HepG2 (cell line): ENCODE data around the gene MICAL3. TPM values are rescaled to one million over a fixed set of nuclear protein-coding genes. Genes with fewer than 3 reads are reported as not detected.
A peak's percentile ranks its signal among the peaks of the same experiment; 100 is the strongest.

Experiments
- ATAC-seq: fragments of 200-7000 bp; cut with Tn5 transposase; 3 replicates; pipeline ENCODE4 v1.9.1; 2020; ENCODE audit warnings: mild to moderate bottlenecking, moderate library complexity
- BruUV-seq: library from RNA; stranded (reverse); fragments of 400-500 nt; replicated peaks from 2 replicates; lab custom pipeline; 2021; lab: Mats Ljungman, UMichigan
- CTCF ChIA-PET: fragments of 300-600 bp; formaldehyde crosslinking; extraction: SDS; loops from one replicate; lab custom pipeline; 2021; ENCODE audit warnings: low total read pairs, inconsistent platforms, low intra/inter-chr PET ratio; lab: Yijun Ruan, JAX
- POLR2A ChIA-PET: fragments of 350-600 bp; sonication (Branson Sonifier 250); formaldehyde crosslinking; loops from one replicate; lab custom pipeline; 2020; ENCODE audit warnings: antibody characterized with exemption, inconsistent platforms; lab: Yijun Ruan, JAX
- DNase-seq: peaks from one replicate; pipeline ENCODE4 v3.0.0-alpha.2; 2015; ENCODE audit warnings: low spot score
- FAIRE-seq: peaks from 3 replicates; lab custom pipeline; 2011; peaks lifted over from hg19 to GRCh38; lab: Jason Lieb, UNC
- H2AFZ ChIP-seq: one replicate; pipeline ENCODE4 v1.6.1; 2011; ENCODE audit warnings: low read length, inconsistent platforms
- H3K27ac ChIP-seq: fragments of 300-600 bp; 3 replicates; pipeline ENCODE4 v1.8.0; 2011; ENCODE audit warnings: mixed run types, mild to moderate bottlenecking, mixed read lengths, low read length, inconsistent platforms; ENCODE audit not compliant: insufficient read depth; ENCODE audit errors: extremely low read length
- H3K27me3 ChIP-seq, 2 experiments: fragments of 200-600 bp in 1 of 2; 2 replicates in 1 of 2; 3 replicates in 1 of 2; pipeline versions ENCODE4 v1.6.0 to v1.8.0; 2011; ENCODE audit warnings: low read length in 2 of 2, mild to moderate bottlenecking in 2 of 2, moderate library complexity in 2 of 2, inconsistent platforms in 1 of 2; ENCODE audit not compliant: insufficient read depth in 2 of 2, control insufficient read depth in 1 of 2
- H3K36me3 ChIP-seq, 2 experiments: fragments of 200-600 bp in 1 of 2; replicated peaks in 1 of 2; 2 replicates in 1 of 2; 3 replicates in 1 of 2; pipeline versions ENCODE4 v1.5.1 to v1.8.0; 2011; ENCODE audit warnings: low read length in 2 of 2, inconsistent platforms in 1 of 2; ENCODE audit not compliant: insufficient read depth in 2 of 2, control insufficient read depth in 1 of 2
- H3K4me1 ChIP-seq: 2 replicates; pipeline ENCODE4 v1.5.1; 2012; ENCODE audit warnings: low read length, inconsistent platforms; ENCODE audit not compliant: insufficient read depth
- H3K4me2 ChIP-seq: 2 replicates; pipeline ENCODE4 v1.6.0; 2011; ENCODE audit warnings: low read depth, low read length, inconsistent platforms
- H3K4me3 ChIP-seq, 3 experiments: fragments of 200-600 bp in 1 of 3; sonication (generic), shearing (Covaris generic) in 1 of 3; replicated peaks in 1 of 3; 2 replicates each; pipeline ENCODE4 v1.5.1; 2011 to 2016; ENCODE audit warnings: low read length in 3 of 3, inconsistent platforms in 2 of 3, low read depth in 2 of 3, mild to moderate bottlenecking in 2 of 3, control low read depth in 1 of 3, mixed read lengths in 1 of 3; ENCODE audit not compliant: insufficient read depth in 1 of 3
- H3K79me2 ChIP-seq: one replicate; pipeline ENCODE4 v1.6.1; 2011; ENCODE audit warnings: low read length, inconsistent platforms; ENCODE audit not compliant: insufficient read depth
- H3K9ac ChIP-seq: 2 replicates; pipeline ENCODE4 v1.6.0; 2011; ENCODE audit warnings: mild to moderate bottlenecking, low read depth, low read length, inconsistent platforms; ENCODE audit not compliant: insufficient read depth
- H3K9me3 ChIP-seq: 2 replicates; pipeline ENCODE4 v1.5.1; 2012; ENCODE audit warnings: mild to moderate bottlenecking, low read length
- H4K20me1 ChIP-seq: 2 replicates; pipeline ENCODE4 v1.6.0; 2011; ENCODE audit warnings: inconsistent platforms, mild to moderate bottlenecking, low read length, moderate library complexity; ENCODE audit not compliant: insufficient read depth
- FOXA3 ChIP-seq: IDR thresholded peaks from 2 replicates; pipeline ENCODE4 v1.6.1; 2016; ENCODE audit warnings: missing genetic modification reagents, missing compliant biosample characterization
- HDAC1 ChIP-seq: sonication (generic); formaldehyde crosslinking; IDR thresholded peaks from 2 replicates; pipeline ENCODE4 v1.5.1; 2020; ENCODE audit warnings: mild to moderate bottlenecking, missing genetic modification reagents
- KDM5B ChIP-seq: sonication (generic); formaldehyde crosslinking; IDR thresholded peaks from 2 replicates; pipeline ENCODE4 v1.4.0; 2020; ENCODE audit warnings: missing genetic modification reagents, mild to moderate bottlenecking, borderline replicate concordance
- MED8 ChIP-seq: sonication (generic); formaldehyde crosslinking; IDR thresholded peaks from 2 replicates; pipeline ENCODE4 v1.8.1; 2023; ENCODE audit warnings: mild to moderate bottlenecking, missing genetic modification reagents; ENCODE audit not compliant: insufficient replicate concordance
- NR2C2 ChIP-seq: sonication (generic); formaldehyde crosslinking; IDR thresholded peaks from 2 replicates; pipeline ENCODE4 v1.4.0; 2020; ENCODE audit warnings: missing genetic modification reagents, mild to moderate bottlenecking, moderate library complexity, borderline replicate concordance
- PHF21A ChIP-seq: sonication (generic); formaldehyde crosslinking; IDR thresholded peaks from 2 replicates; pipeline ENCODE4 v1.5.0; 2020; ENCODE audit warnings: mild to moderate bottlenecking, missing genetic modification reagents
- TEAD2 ChIP-seq: sonication (generic); formaldehyde crosslinking; IDR thresholded peaks from 2 replicates; pipeline ENCODE4 v1.9.0; 2021; ENCODE audit warnings: missing genetic modification reagents
- ZFP62 ChIP-seq: sonication (generic); formaldehyde crosslinking; IDR thresholded peaks from 2 replicates; pipeline ENCODE4 v1.4.0; 2020; ENCODE audit warnings: missing genetic modification reagents
- ZNF138 ChIP-seq: sonication (generic); formaldehyde crosslinking; IDR thresholded peaks from 2 replicates; pipeline ENCODE4 v1.5.0; 2020; ENCODE audit warnings: mild to moderate bottlenecking, low read depth, missing genetic modification reagents
- ZNF260 ChIP-seq: sonication (generic); formaldehyde crosslinking; IDR thresholded peaks from 2 replicates; pipeline ENCODE4 v1.4.0; 2020; ENCODE audit warnings: missing genetic modification reagents, low read depth, mild to moderate bottlenecking, borderline replicate concordance
- ZNF367 ChIP-seq: sonication (generic); formaldehyde crosslinking; IDR thresholded peaks from 2 replicates; pipeline ENCODE4 v1.4.0; 2020; ENCODE audit warnings: missing genetic modification reagents, borderline replicate concordance
- ZNF484 ChIP-seq: sonication (generic); formaldehyde crosslinking; IDR thresholded peaks from 2 replicates; pipeline ENCODE4 v1.5.1; 2020; ENCODE audit warnings: mild to moderate bottlenecking, low read depth, missing genetic modification reagents, borderline replicate concordance
- WGBS: methylation state at CpG from one replicate; pipeline ENCODE4 v1.1.6; 2017; ENCODE audit warnings: low lambda C conversion rate; 5-methylcytosine and 5-hydroxymethylcytosine counted together
- in situ Hi-C: cut with HindIII; loops from 2 replicates; pipeline ENCODE4 v1.10.0; 2017; ENCODE audit warnings: low pct_unique_long_range_greater_than_20kb; ENCODE audit not compliant: extremely low pct_ligation_motif_present
- intact Hi-C: fragments of 100-400 bp; cut with micrococcal nuclease; formaldehyde crosslinking; loops from one replicate; pipeline ENCODE4 v1.10.0; 2022; ENCODE audit not compliant: unreplicated experiment
- polyA plus RNA-seq, 8 experiments: library from polyadenylated mRNA; depleted of rRNA in 3 of 8; stranded (reverse) in 7 of 8; unstranded in 1 of 8; fragments of >200 nt; fragmentation: Illumina TruSeq in 4 of 8; extraction: Trizol in 4 of 8; gene quantifications; 2 replicates each; pipeline versions ENCODE4 v1.2.1 to v1.2.3, GENCODE V29; 2011 to 2016; ENCODE audit warnings: low read depth in 4 of 8, missing spikeins in 1 of 8, mixed read lengths in 1 of 8; ENCODE audit not compliant: insufficient read depth in 1 of 8
- total RNA-seq, 5 experiments: library from RNA; depleted of rRNA; stranded (reverse); fragments of >200 nt; fragmentation: Illumina TruSeq; extraction: Trizol; gene quantifications; 2 replicates each; pipeline ENCODE4 v1.2.3, GENCODE V29; 2016; ENCODE audit warnings: low read depth in 1 of 5
- TF ChIP-seq, protein P1 (sequence below): sonication (generic); formaldehyde crosslinking; IDR thresholded peaks from 2 replicates; pipeline ENCODE4 v1.4.0; 2020; ENCODE audit warnings: missing genetic modification reagents
- TF ChIP-seq, protein P2 (sequence below): sonication (generic); formaldehyde crosslinking; IDR thresholded peaks from 2 replicates; pipeline ENCODE4 v1.5.1; 2020; ENCODE audit warnings: mild to moderate bottlenecking, moderate library complexity, missing genetic modification reagents
- TF ChIP-seq, protein P3 (sequence below): sonication (generic); formaldehyde crosslinking; IDR thresholded peaks from 2 replicates; pipeline ENCODE4 v1.5.1; 2020; ENCODE audit warnings: mild to moderate bottlenecking, missing genetic modification reagents, moderate library complexity

MICAL3 gene
- total and polyA plus RNA-seq, 2 of the 13 experiments (the other 11 are each of a cell fraction or from before 2014, with no cell fraction given) = 5.3 to 12.5 TPM

DNA sequence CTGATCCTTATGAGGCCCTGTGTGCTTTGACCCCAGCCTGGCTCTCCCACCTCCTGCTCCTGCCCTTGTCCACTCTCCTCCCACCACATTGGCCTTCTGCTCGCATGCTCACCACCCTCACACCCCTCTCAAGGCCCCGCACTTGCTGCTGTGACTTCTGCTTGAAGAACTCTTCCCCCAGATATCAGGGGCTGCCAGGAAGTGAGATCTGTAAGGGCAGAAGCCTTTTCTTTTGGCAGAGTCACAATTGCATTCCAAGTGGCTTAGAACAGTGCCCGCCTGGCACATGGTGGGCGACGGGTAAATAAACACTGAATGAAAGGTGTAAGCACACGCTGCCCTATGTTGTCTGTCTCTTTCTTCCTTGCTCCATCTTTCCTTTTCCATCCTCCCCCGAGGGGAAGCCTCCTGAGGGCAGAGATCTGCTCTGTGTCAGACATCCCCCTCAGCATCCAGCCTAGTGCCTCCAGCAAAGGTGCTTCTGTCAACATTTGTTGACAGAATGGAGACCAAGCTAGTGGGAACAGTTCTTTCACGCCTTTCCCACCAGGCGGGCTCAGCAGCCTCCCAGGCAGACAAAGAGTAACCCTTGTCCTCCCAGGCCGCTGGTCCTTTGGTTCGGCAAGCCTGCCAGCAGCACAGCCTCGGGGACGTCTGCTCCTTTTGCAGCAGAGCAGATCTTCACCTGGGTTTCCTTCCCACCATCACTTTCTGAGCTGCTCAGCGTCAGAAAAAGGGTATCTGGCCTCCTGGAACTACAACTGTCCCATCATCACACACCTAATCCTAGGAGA is 43.4 kb upstream of the MICAL3 start:
- Histone ChIP-seq H3K4me2 (peak overlapping the region; percentile 73), H3K9ac (0 out of 2 replicates have a peak overlapping the region, but pooled peaks have one; percentile 9), H3K27me3 (no peaks in the 10 kb centered on the region), H3K9me3 (no peaks in the 10 kb centered on the region), H4K20me1 (no peaks in the 10 kb centered on the region), H3K27ac (no peak overlapping the region), H3K4me3 (peak overlapping the region in 2 of 3 experiments; percentile 3 to 45; a peak in 3 of 6 replicates), H2AFZ (peak overlapping the region; percentile 73), H3K79me2 (no peaks in the 10 kb centered on the region), H3K4me1 (peaks cover 74% of the 10 kb centered on the region), H3K36me3 (no peaks in the 10 kb centered on the region)
- no peak for DNase-seq
- intact Hi-C loops = no loop called here
- CTCF ChIA-PET = no interaction called here
- in situ Hi-C loops = no loop called here
- FAIRE-seq = peak; percentile 51
- TSS peak; percentile 82 for BruUV-seq
- peak; percentile 73 for ATAC-seq
- POLR2A ChIA-PET = interaction anchor here (1.5 to 2.2 kb wide), 4 partner anchors 9 to 32 kb away, joined by 3 to 16 read pairs (median 10); partner anchors contain the start of gene PEX26
- 32% methylated on average over 14 of the region's 14 CpGs for WGBS
- TF ChIP-seq, protein P1, sequence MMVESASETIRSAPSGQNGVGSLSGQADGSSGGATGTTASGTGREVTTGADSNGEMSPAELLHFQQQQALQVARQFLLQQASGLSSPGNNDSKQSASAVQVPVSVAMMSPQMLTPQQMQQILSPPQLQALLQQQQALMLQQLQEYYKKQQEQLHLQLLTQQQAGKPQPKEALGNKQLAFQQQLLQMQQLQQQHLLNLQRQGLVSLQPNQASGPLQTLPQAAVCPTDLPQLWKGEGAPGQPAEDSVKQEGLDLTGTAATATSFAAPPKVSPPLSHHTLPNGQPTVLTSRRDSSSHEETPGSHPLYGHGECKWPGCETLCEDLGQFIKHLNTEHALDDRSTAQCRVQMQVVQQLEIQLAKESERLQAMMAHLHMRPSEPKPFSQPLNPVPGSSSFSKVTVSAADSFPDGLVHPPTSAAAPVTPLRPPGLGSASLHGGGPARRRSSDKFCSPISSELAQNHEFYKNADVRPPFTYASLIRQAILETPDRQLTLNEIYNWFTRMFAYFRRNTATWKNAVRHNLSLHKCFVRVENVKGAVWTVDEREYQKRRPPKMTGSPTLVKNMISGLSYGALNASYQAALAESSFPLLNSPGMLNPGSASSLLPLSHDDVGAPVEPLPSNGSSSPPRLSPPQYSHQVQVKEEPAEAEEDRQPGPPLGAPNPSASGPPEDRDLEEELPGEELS (CRISPR knock-in tag) = 0 out of 2 replicates have a peak, but pooled peaks have one; percentile 26
- TF ChIP-seq, protein P2, sequence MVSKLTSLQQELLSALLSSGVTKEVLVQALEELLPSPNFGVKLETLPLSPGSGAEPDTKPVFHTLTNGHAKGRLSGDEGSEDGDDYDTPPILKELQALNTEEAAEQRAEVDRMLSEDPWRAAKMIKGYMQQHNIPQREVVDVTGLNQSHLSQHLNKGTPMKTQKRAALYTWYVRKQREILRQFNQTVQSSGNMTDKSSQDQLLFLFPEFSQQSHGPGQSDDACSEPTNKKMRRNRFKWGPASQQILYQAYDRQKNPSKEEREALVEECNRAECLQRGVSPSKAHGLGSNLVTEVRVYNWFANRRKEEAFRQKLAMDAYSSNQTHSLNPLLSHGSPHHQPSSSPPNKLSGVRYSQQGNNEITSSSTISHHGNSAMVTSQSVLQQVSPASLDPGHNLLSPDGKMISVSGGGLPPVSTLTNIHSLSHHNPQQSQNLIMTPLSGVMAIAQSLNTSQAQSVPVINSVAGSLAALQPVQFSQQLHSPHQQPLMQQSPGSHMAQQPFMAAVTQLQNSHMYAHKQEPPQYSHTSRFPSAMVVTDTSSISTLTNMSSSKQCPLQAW (CRISPR knock-in tag) = peak; percentile 39; the same call in 1 of the 2 replicates
- TF ChIP-seq ZFP62 (CRISPR knock-in tag) = no peak
- TF ChIP-seq ZNF484 (CRISPR knock-in tag) = no peak
- no peak for TF ChIP-seq MED8 (CRISPR knock-in tag)
- TF ChIP-seq ZNF138 (CRISPR knock-in tag) = no peak
- no peak for TF ChIP-seq ZNF367
- 0 out of 2 replicates have a peak, but pooled peaks have one; percentile 33 for TF ChIP-seq KDM5B (CRISPR knock-in tag)
- TF ChIP-seq TEAD2 (CRISPR knock-in tag) = no peak
- TF ChIP-seq NR2C2 (CRISPR knock-in tag) = no peak
- 0 out of 2 replicates have a peak, but pooled peaks have one; percentile 22 for TF ChIP-seq HDAC1 (CRISPR knock-in tag)
- 0 out of 2 replicates have a peak, but pooled peaks have one; percentile 11 for TF ChIP-seq FOXA3 (CRISPR knock-in tag)
- TF ChIP-seq ZNF260 (CRISPR knock-in tag) = no peak
- TF ChIP-seq PHF21A = peak; percentile 25; the same call in 1 of the 2 replicates
- TF ChIP-seq, protein P3, sequence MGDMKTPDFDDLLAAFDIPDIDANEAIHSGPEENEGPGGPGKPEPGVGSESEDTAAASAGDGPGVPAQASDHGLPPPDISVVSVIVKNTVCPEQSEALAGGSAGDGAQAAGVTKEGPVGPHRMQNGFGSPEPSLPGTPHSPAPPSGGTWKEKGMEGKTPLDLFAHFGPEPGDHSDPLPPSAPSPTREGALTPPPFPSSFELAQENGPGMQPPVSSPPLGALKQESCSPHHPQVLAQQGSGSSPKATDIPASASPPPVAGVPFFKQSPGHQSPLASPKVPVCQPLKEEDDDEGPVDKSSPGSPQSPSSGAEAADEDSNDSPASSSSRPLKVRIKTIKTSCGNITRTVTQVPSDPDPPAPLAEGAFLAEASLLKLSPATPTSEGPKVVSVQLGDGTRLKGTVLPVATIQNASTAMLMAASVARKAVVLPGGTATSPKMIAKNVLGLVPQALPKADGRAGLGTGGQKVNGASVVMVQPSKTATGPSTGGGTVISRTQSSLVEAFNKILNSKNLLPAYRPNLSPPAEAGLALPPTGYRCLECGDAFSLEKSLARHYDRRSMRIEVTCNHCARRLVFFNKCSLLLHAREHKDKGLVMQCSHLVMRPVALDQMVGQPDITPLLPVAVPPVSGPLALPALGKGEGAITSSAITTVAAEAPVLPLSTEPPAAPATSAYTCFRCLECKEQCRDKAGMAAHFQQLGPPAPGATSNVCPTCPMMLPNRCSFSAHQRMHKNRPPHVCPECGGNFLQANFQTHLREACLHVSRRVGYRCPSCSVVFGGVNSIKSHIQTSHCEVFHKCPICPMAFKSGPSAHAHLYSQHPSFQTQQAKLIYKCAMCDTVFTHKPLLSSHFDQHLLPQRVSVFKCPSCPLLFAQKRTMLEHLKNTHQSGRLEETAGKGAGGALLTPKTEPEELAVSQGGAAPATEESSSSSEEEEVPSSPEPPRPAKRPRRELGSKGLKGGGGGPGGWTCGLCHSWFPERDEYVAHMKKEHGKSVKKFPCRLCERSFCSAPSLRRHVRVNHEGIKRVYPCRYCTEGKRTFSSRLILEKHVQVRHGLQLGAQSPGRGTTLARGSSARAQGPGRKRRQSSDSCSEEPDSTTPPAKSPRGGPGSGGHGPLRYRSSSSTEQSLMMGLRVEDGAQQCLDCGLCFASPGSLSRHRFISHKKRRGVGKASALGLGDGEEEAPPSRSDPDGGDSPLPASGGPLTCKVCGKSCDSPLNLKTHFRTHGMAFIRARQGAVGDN (CRISPR knock-in tag) = peak; percentile 56
